Measurements from ENCODE around the gene SLC38A5. TPM values are rescaled to one million over a fixed set of nuclear protein-coding genes. Genes with fewer than 3 reads are reported as not detected.
"Not testable (repeated sequence)": the region's sequence is repeated elsewhere in the genome, so short reads cannot be mapped to it uniquely, and the experiment has no call there.

The SLC38A5 gene
- polyA plus RNA-seq, 1 donor (not counting 4 experiments of a cell fraction or from before 2014, with no cell fraction given) = 199 TPM

GRCh38 chrX:48429606-48430005 lies 40.5 kb downstream of the SLC38A5 start:
- H3K27me3 ChIP-seq (ENCODE audit: control insufficient read depth, extremely low read depth, insufficient read depth, low read length); H3K79me2 ChIP-seq (ENCODE audit: control insufficient read depth, insufficient read depth, low read length); H3K4me1 ChIP-seq (ENCODE audit: control insufficient read depth, extremely low read depth, insufficient read depth, low read length); DNase-seq (ENCODE audit: low read depth, low spot score); H3K9me3 ChIP-seq (ENCODE audit: control insufficient read depth, low read depth, low read length); H3K4me3 ChIP-seq (ENCODE audit: control insufficient read depth in 2 of 3, extremely low read depth in 1 of 3, insufficient read depth in 2 of 3, low read depth in 1 of 3, low read length in 3 of 3); H3K36me3 ChIP-seq (ENCODE audit: control insufficient read depth in 2 of 2, extremely low read depth in 1 of 2, insufficient read depth in 2 of 2, low read length in 2 of 2); H3K4me2 ChIP-seq (ENCODE audit: control insufficient read depth, extremely low read depth, insufficient read depth, low read depth, low read length); FAIRE-seq; H3K9me1 ChIP-seq (ENCODE audit: control insufficient read depth, extremely low read depth, insufficient read depth, low read length); dilution Hi-C loops (cut with MboI; ENCODE audit: extremely low pct_ligation_motif_present, low sequenced_read_pairs); H3K27ac ChIP-seq (ENCODE audit: control insufficient read depth, insufficient read depth, low read length); H3K9ac ChIP-seq (ENCODE audit: control insufficient read depth, extremely low read depth, insufficient read depth, low read length); H4K20me1 ChIP-seq (ENCODE audit: control insufficient read depth, extremely low read depth, insufficient read depth, low read length); H2AFZ ChIP-seq (ENCODE audit: control insufficient read depth, low read length): not testable (repeated sequence)

DNA sequence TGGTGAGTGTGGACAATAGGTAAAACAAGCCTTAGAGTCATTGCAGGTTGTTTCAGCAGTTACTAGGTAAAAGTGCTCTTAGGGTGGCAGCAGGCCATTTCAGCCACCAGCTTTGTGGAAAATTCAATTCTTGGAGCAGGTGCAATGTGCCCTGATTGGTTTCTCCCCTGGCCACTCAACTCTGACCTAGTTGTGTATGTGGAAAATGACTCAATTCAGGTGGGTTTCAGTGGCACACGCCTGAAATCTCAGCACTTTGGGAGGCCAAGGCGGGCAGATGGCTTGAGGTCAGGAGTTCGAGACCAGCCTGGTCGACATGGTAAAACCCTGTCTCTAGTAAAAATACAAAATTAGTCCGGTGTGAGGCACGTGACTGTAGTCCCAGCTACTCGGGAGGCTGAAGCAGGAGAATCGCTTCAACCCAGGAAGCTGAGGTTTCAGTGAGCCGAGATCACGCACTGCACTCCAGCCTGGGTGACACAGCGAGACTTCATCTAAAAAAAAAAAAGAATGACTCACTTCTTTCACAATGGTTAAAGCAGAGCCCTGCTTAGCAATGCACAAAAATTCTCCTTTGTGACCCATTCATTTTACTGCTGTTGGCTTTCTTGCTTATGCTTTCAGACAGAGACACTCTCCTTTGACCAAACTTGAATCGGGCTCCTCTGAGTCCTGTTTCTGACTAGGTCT lies 42.9 kb downstream of the SLC38A5 start:
- H3K36me3 ChIP-seq (ENCODE audit: control insufficient read depth in 2 of 2, extremely low read depth in 1 of 2, insufficient read depth in 2 of 2, low read length in 2 of 2); H3K27me3 ChIP-seq (ENCODE audit: control insufficient read depth, extremely low read depth, insufficient read depth, low read length); H3K4me1 ChIP-seq (ENCODE audit: control insufficient read depth, extremely low read depth, insufficient read depth, low read length); H3K9ac ChIP-seq (ENCODE audit: control insufficient read depth, extremely low read depth, insufficient read depth, low read length); H3K79me2 ChIP-seq (ENCODE audit: control insufficient read depth, insufficient read depth, low read length); H3K4me3 ChIP-seq (ENCODE audit: control insufficient read depth in 2 of 3, extremely low read depth in 1 of 3, insufficient read depth in 2 of 3, low read depth in 1 of 3, low read length in 3 of 3); H4K20me1 ChIP-seq (ENCODE audit: control insufficient read depth, extremely low read depth, insufficient read depth, low read length); H3K9me1 ChIP-seq (ENCODE audit: control insufficient read depth, extremely low read depth, insufficient read depth, low read length); DNase-seq (ENCODE audit: low read depth, low spot score); H3K9me3 ChIP-seq (ENCODE audit: control insufficient read depth, low read depth, low read length); dilution Hi-C loops (cut with MboI; ENCODE audit: extremely low pct_ligation_motif_present, low sequenced_read_pairs); H3K27ac ChIP-seq (ENCODE audit: control insufficient read depth, insufficient read depth, low read length); H2AFZ ChIP-seq (ENCODE audit: control insufficient read depth, low read length); H3K4me2 ChIP-seq (ENCODE audit: control insufficient read depth, extremely low read depth, insufficient read depth, low read depth, low read length): not testable (repeated sequence)
- FAIRE-seq = peak; percentile 65

GRCh38 chrX:48411860-48412259 lies 58.2 kb downstream of the SLC38A5 start, which contains the start of gene SSX4B:
TSS of gene SSX4B (minus strand) at chrX:48411960. CDS start at chrX:48411372, 588 bp downstream.
- dilution Hi-C loops (cut with MboI; ENCODE audit: extremely low pct_ligation_motif_present, low sequenced_read_pairs); H3K79me2 ChIP-seq (ENCODE audit: control insufficient read depth, insufficient read depth, low read length); H3K9me3 ChIP-seq (ENCODE audit: control insufficient read depth, low read depth, low read length); H2AFZ ChIP-seq (ENCODE audit: control insufficient read depth, low read length); DNase-seq (ENCODE audit: low read depth, low spot score); H3K4me3 ChIP-seq (ENCODE audit: control insufficient read depth in 2 of 3, extremely low read depth in 1 of 3, insufficient read depth in 2 of 3, low read depth in 1 of 3, low read length in 3 of 3); H3K9me1 ChIP-seq (ENCODE audit: control insufficient read depth, extremely low read depth, insufficient read depth, low read length); H3K27ac ChIP-seq (ENCODE audit: control insufficient read depth, insufficient read depth, low read length); H3K4me2 ChIP-seq (ENCODE audit: control insufficient read depth, extremely low read depth, insufficient read depth, low read depth, low read length); H3K9ac ChIP-seq (ENCODE audit: control insufficient read depth, extremely low read depth, insufficient read depth, low read length); H3K27me3 ChIP-seq (ENCODE audit: control insufficient read depth, extremely low read depth, insufficient read depth, low read length); H3K4me1 ChIP-seq (ENCODE audit: control insufficient read depth, extremely low read depth, insufficient read depth, low read length); H4K20me1 ChIP-seq (ENCODE audit: control insufficient read depth, extremely low read depth, insufficient read depth, low read length); H3K36me3 ChIP-seq (ENCODE audit: control insufficient read depth in 2 of 2, extremely low read depth in 1 of 2, insufficient read depth in 2 of 2, low read length in 2 of 2); FAIRE-seq: not testable (repeated sequence)

Small RNA genes lying within 50 kb of the gene (small RNA-seq; reads per million reads assigned to genes)
- gene AL606490.4 (ENCODE audit: insufficient read length in 3 of 3, low read depth in 3 of 3, low replicate concordance in 1 of 3) = 0 reads per million in 3 experiments

Other genes with a start within 250 kb of the SLC38A5 start
- gene SSX1, start 214.9 kb downstream of the SLC38A5 start, polyA plus RNA-seq = not detected in 3 replicates
- not detected in 3 replicates for gene SSX3, start 113.6 kb downstream of the SLC38A5 start, polyA plus RNA-seq
- not detected in 3 replicates for gene SSX4, start 86.7 kb downstream of the SLC38A5 start, polyA plus RNA-seq
- not detected in 3 replicates for gene SSX4B, start 58.3 kb downstream of the SLC38A5 start, polyA plus RNA-seq
- 60.6 to 93.4 TPM (median 62.7 TPM) in 3 replicates for gene FTSJ1, start 5.9 kb upstream of the SLC38A5 start, polyA plus RNA-seq
- 52.2 to 78.4 TPM (median 69.3 TPM) in 3 replicates for gene PORCN, start 38.7 kb upstream of the SLC38A5 start, polyA plus RNA-seq
- gene EBP, start 51.5 kb upstream of the SLC38A5 start, polyA plus RNA-seq = 157 to 285 TPM (median 194 TPM) in 3 replicates
- 6.1 to 11.9 TPM (median 9.2 TPM) in 3 replicates for gene TBC1D25, start 69.5 kb upstream of the SLC38A5 start, polyA plus RNA-seq
- 237 to 327 TPM (median 282 TPM) in 3 replicates for gene RBM3, start 104.2 kb upstream of the SLC38A5 start, polyA plus RNA-seq
- 32.8 to 48.0 TPM (median 40.6 TPM) in 3 replicates for gene WDR13, start 127.2 kb upstream of the SLC38A5 start, polyA plus RNA-seq
- 0.05 to 0.09 TPM (median 0.07 TPM) in 3 replicates for gene WAS, start 213.5 kb upstream of the SLC38A5 start, polyA plus RNA-seq
- 3.1 to 9.4 TPM (median 4.9 TPM) in 3 replicates for gene SUV39H1, start 226.5 kb upstream of the SLC38A5 start, polyA plus RNA-seq

All from keratinocyte (primary cell).